GM21825 (cell line): Measurements from ENCODE around the gene WASF2.

Experiments used
- ATAC-seq: cut with Tn5 transposase; IDR thresholded peaks from one replicate; pipeline ENCODE4 v1.9.1; 2021; ENCODE audit warnings: mild to moderate bottlenecking, moderate library complexity; ENCODE audit not compliant: unreplicated experiment

Gene WASF2

GRCh38 chr1:27522432-27523336 lies 32.7 kb upstream of the WASF2 start:
- ATAC-seq: no peak

GRCh38 chr1:27521861-27522431 lies 32.0 kb upstream of the WASF2 start:
- no peak for ATAC-seq

- ATAC-seq: no peak
Observed at GRCh38 chr1:27521336-27521831, 31.4 kb upstream of the WASF2 start.

- no peak for ATAC-seq
Observed at GRCh38 chr1:27520651-27521050, 30.7 kb upstream of the WASF2 start.

- ATAC-seq: no peak
Observed at GRCh38 chr1:27519331-27520258, 29.6 kb upstream of the WASF2 start.

GRCh38 chr1:27518808-27519207 lies 28.8 kb upstream of the WASF2 start:
- no peak for ATAC-seq

- no peak for ATAC-seq
Observed at GRCh38 chr1:27517907-27518718, 28.1 kb upstream of the WASF2 start.

- ATAC-seq: no peak
Observed at GRCh38 chr1:27517301-27517700, 27.3 kb upstream of the WASF2 start.

GRCh38 chr1:27515626-27516025 lies 25.7 kb upstream of the WASF2 start:
- ATAC-seq: no peak

- no peak for ATAC-seq
Observed at GRCh38 chr1:27513958-27514357, 24.0 kb upstream of the WASF2 start.

- ATAC-seq: no peak
Observed at GRCh38 chr1:27513528-27513927, 23.6 kb upstream of the WASF2 start.

- ATAC-seq: no peak
Observed at GRCh38 chr1:27509127-27510080, 19.4 kb upstream of the WASF2 start.

- no peak for ATAC-seq
Observed at GRCh38 chr1:27507960-27508665, 18.1 kb upstream of the WASF2 start.

- no peak for ATAC-seq
Observed at GRCh38 chr1:27506703-27507102, 16.7 kb upstream of the WASF2 start.

GRCh38 chr1:27505420-27505680 lies 15.4 kb upstream of the WASF2 start:
- no peak for ATAC-seq

- ATAC-seq: no peak
Observed at GRCh38 chr1:27504588-27505419, 14.8 kb upstream of the WASF2 start.

GRCh38 chr1:27503844-27504587 lies 14.0 kb upstream of the WASF2 start:
- ATAC-seq: no peak
